ENCODE results near the gene PTPRK. TPM values are rescaled to one million over a fixed set of nuclear protein-coding genes. Genes with fewer than 3 reads are reported as not detected.

PTPRK gene
- total and polyA plus RNA-seq, 10 of the 15 experiments (the other 5 are each of a cell fraction or from before 2014, with no cell fraction given): 0.23 to 1.9 (median 0.55) TPM

DNA sequence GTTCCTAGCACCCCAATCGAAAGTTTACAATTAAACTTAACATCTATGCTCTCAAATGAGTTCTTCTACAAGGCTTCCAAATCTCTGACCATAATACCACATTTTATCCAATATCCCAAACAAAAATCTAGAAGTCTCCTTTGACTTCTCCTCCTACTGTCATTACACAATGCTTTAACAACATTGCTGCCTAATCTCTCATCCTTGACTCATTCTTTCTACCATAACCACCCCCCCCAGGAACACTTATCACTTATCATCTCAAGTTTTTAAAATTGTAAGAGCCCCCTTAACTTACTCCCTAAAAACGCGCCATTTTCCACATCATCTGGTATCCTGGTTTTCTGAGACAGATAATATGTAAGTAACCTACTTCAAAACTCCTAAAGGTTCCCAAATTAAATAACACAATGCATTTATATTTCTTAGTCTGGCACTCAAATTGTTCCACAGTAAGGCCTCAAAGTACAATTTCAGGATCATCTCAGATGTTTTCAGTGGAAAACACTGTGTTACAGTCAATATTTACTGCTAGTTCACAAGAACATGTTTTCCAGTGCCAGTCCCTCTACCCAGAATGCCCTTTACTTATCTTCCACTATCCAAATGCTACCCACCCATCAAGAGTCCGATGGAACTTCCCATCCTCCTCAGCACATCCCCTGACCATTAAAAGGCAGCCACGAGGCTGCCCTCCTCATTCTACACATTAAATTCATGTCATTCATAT, 311.4 kb downstream of the PTPRK start:
- no peak for TF ChIP-seq SIN3A (IDR thresholded peaks at IDR 0.05; ENCODE audit: low read depth, low read length)
- TF ChIP-seq DPF2 (IDR thresholded peaks at IDR 0.05): no peak
- no peak for TF ChIP-seq CBX3 (IDR thresholded peaks at IDR 0.05; ENCODE audit: borderline replicate concordance, low read depth)
- no peak for TF ChIP-seq SMC3 (IDR thresholded peaks at IDR 0.05; ENCODE audit: borderline replicate concordance, low read length)
- TF ChIP-seq PAX8 (IDR thresholded peaks at IDR 0.05): no peak
- TF ChIP-seq, protein P1, sequence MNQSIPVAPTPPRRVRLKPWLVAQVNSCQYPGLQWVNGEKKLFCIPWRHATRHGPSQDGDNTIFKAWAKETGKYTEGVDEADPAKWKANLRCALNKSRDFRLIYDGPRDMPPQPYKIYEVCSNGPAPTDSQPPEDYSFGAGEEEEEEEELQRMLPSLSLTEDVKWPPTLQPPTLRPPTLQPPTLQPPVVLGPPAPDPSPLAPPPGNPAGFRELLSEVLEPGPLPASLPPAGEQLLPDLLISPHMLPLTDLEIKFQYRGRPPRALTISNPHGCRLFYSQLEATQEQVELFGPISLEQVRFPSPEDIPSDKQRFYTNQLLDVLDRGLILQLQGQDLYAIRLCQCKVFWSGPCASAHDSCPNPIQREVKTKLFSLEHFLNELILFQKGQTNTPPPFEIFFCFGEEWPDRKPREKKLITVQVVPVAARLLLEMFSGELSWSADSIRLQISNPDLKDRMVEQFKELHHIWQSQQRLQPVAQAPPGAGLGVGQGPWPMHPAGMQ (IDR thresholded peaks at IDR 0.05; ENCODE audit: borderline replicate concordance): no peak
- no peak for TF ChIP-seq ASH2L (IDR thresholded peaks at IDR 0.05; ENCODE audit: borderline replicate concordance, low read depth)
- TF ChIP-seq, protein P2, sequence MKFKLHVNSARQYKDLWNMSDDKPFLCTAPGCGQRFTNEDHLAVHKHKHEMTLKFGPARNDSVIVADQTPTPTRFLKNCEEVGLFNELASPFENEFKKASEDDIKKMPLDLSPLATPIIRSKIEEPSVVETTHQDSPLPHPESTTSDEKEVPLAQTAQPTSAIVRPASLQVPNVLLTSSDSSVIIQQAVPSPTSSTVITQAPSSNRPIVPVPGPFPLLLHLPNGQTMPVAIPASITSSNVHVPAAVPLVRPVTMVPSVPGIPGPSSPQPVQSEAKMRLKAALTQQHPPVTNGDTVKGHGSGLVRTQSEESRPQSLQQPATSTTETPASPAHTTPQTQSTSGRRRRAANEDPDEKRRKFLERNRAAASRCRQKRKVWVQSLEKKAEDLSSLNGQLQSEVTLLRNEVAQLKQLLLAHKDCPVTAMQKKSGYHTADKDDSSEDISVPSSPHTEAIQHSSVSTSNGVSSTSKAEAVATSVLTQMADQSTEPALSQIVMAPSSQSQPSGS (IDR thresholded peaks at IDR 0.05; ENCODE audit: low read length): no peak
- TF ChIP-seq ZBED1 (IDR thresholded peaks at IDR 0.05; ENCODE audit: borderline replicate concordance): no peak
- TF ChIP-seq, protein P3, sequence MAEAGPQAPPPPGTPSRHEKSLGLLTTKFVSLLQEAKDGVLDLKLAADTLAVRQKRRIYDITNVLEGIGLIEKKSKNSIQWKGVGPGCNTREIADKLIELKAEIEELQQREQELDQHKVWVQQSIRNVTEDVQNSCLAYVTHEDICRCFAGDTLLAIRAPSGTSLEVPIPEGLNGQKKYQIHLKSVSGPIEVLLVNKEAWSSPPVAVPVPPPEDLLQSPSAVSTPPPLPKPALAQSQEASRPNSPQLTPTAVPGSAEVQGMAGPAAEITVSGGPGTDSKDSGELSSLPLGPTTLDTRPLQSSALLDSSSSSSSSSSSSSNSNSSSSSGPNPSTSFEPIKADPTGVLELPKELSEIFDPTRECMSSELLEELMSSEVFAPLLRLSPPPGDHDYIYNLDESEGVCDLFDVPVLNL (IDR thresholded peaks at IDR 0.05; ENCODE audit: low read depth, low read length): no peak
- TF ChIP-seq STAT3 (IDR thresholded peaks at IDR 0.05; ENCODE audit: low read depth, low read length): no peak
- no peak for TF ChIP-seq CHD2 (IDR thresholded peaks at IDR 0.05; ENCODE audit: borderline replicate concordance, low read depth, low read length)
- Histone ChIP-seq H3K4me3 (no peak overlapping the region), H2AFZ (ENCODE audit: control insufficient read depth, low read depth, low read length) (no peak overlapping the region), H3K4me1 (ENCODE audit: control insufficient read depth, insufficient read depth, low read length) (no peaks in the 10 kb centered on the region), H3K36me3 (ENCODE audit: control insufficient read depth in 2 of 2, insufficient read depth in 2 of 2, low read length in 1 of 2) (no peaks in the 10 kb centered on the region), H3K9me3 (replicated peaks; ENCODE audit: control insufficient read depth, insufficient read depth, low read length) (no peaks in the 10 kb centered on the region), H3K27ac (ENCODE audit: control insufficient read depth, insufficient read depth) (no peak overlapping the region), H3K79me2 (ENCODE audit: control insufficient read depth, insufficient read depth, low read length) (no peaks in the 10 kb centered on the region), H3K27me3 (replicated peaks in 1 of 2; ENCODE audit: control insufficient read depth in 2 of 2, insufficient read depth in 2 of 2, low read length in 1 of 2) (no peaks in the 10 kb centered on the region), H3K9ac (ENCODE audit: control insufficient read depth, insufficient read depth, low read length) (no peak overlapping the region), H4K20me1 (ENCODE audit: control insufficient read depth, insufficient read depth) (no peaks in the 10 kb centered on the region), H3K4me2 (ENCODE audit: control insufficient read depth, insufficient read depth) (no peak overlapping the region)
- RAD21 ChIA-PET (ENCODE audit: unreplicated experiment): no interaction called here
- SMC1A ChIA-PET (ENCODE audit: uncharacterized antibody, unreplicated experiment): no interaction called here
- in situ Hi-C loops (cut with MboI) (no loop called here), intact Hi-C loops (cut with micrococcal nuclease; ENCODE audit: unreplicated experiment) (no loop called here)
- CTCF ChIA-PET: no interaction called here
- no peak for DNase-seq (ENCODE audit: low read depth, low spot score)
- POLR2A ChIA-PET: no interaction called here
- WGBS (ENCODE audit: insufficient coverage, insufficient replicate concordance, low lambda C conversion rate, missing lambda C conversion rate): 22% methylated on average over 5 of the region's 5 CpGs
- BruUV-seq (replicated peaks): no TSS peak
- ATAC-seq: no peak
- no peak for FAIRE-seq

Measured in GM12878 (cell line).